ENCODE measurements around the gene INPP5E. TPM values are rescaled to one million over a fixed set of nuclear protein-coding genes. Genes with fewer than 3 reads are reported as not detected.

Gene INPP5E
- total RNA-seq, 1 donor from 2014 or later: 23.3 TPM

- Mint-ChIP-seq H3K4me3 (no peak overlapping the region), H3K9me3 (no peaks in the 10 kb centered on the region), H3K36me3 (no peaks in the 10 kb centered on the region), H3K27me3 (ENCODE audit: low read depth) (no peaks in the 10 kb centered on the region), H3K4me1 (peaks cover 16% of the 10 kb centered on the region), H3K27ac (no peak overlapping the region)
- no peak for TF ChIP-seq CTCF (IDR thresholded peaks at IDR 0.05; ENCODE audit: unreplicated experiment)
- no peak for DNase-seq (ENCODE audit: low spot score in 2 of 2, unreplicated experiment in 2 of 2)
These were observed 46.5 kb upstream of the INPP5E start for GRCh38 chr9:136486131-136486530.

GRCh38 chr9:136485049-136486045 is 45.7 kb upstream of the INPP5E start:
- H3K36me3 Mint-ChIP-seq: no peaks in the 10 kb centered on the region
- H3K4me3 Mint-ChIP-seq: peak overlapping the region; percentile 63
- no peaks in the 10 kb centered on the region for H3K27me3 Mint-ChIP-seq (ENCODE audit: low read depth)
- peak; percentile 91 for TF ChIP-seq CTCF (IDR thresholded peaks at IDR 0.05; ENCODE audit: unreplicated experiment)
- DNase-seq (ENCODE audit: low spot score in 2 of 2, unreplicated experiment in 2 of 2): peak; percentile 70 to 91
- no peaks in the 10 kb centered on the region for H3K9me3 Mint-ChIP-seq
- peaks cover 19% of the 10 kb centered on the region for H3K4me1 Mint-ChIP-seq
- peak overlapping the region; percentile 72 for H3K27ac Mint-ChIP-seq

- peak overlapping the region; percentile 72 for H3K27ac Mint-ChIP-seq
- DNase-seq (ENCODE audit: low spot score in 2 of 2, unreplicated experiment in 2 of 2): no peak
- peaks cover 24% of the 10 kb centered on the region for H3K4me1 Mint-ChIP-seq
- H3K36me3 Mint-ChIP-seq: no peaks in the 10 kb centered on the region
- peak overlapping the region; percentile 63 for H3K4me3 Mint-ChIP-seq
- H3K27me3 Mint-ChIP-seq (ENCODE audit: low read depth): no peaks in the 10 kb centered on the region
- no peak for TF ChIP-seq CTCF (IDR thresholded peaks at IDR 0.05; ENCODE audit: unreplicated experiment)
- H3K9me3 Mint-ChIP-seq: no peaks in the 10 kb centered on the region
These were observed 44.8 kb upstream of the INPP5E start for GRCh38 chr9:136484153-136485048.

GRCh38 chr9:136483589-136484152 is 44.0 kb upstream of the INPP5E start:
- Mint-ChIP-seq H3K4me3 (peak overlapping the region; percentile 94), H3K9me3 (no peaks in the 10 kb centered on the region), H3K27me3 (ENCODE audit: low read depth) (no peaks in the 10 kb centered on the region), H3K36me3 (no peaks in the 10 kb centered on the region), H3K27ac (peak overlapping the region; percentile 99), H3K4me1 (peaks cover 24% of the 10 kb centered on the region)
- no peak for TF ChIP-seq CTCF (IDR thresholded peaks at IDR 0.05; ENCODE audit: unreplicated experiment)
- peak; percentile 96 to 99 for DNase-seq (ENCODE audit: low spot score in 2 of 2, unreplicated experiment in 2 of 2)

- Mint-ChIP-seq H3K27ac (peak within 1 kb of the TSS; percentile 99), H3K27me3 (ENCODE audit: low read depth) (no peaks in the 10 kb centered on the region), H3K4me3 (peak within 1 kb of the TSS; percentile 94), H3K4me1 (peaks cover 24% of the 10 kb centered on the region), H3K36me3 (no peaks in the 10 kb centered on the region), H3K9me3 (no peaks in the 10 kb centered on the region)
- peak; percentile 100 for DNase-seq (ENCODE audit: low spot score in 2 of 2, unreplicated experiment in 2 of 2)
- no peak for TF ChIP-seq CTCF (IDR thresholded peaks at IDR 0.05; ENCODE audit: unreplicated experiment)
These were observed 43.3 kb upstream of the INPP5E start, which contains the start of gene SEC16A for GRCh38 chr9:136482793-136483588. TSS of gene SEC16A (minus strand) at chr9:136483040. CDS start at chr9:136477615, 5,425 bp downstream.
